ENCODE data around the gene DEFB112. TPM values are rescaled to one million over a fixed set of nuclear protein-coding genes. Genes with fewer than 3 reads are reported as not detected.

DEFB112 gene
- polyA plus RNA-seq, 3 donors: not detected

GRCh38 chr6:50021894-50022293 is 27.8 kb downstream of the DEFB112 start, which contains the start of gene DEFB110:
Gene DEFB110, minus strand, starts transcription at chr6:50021994. Its CDS starts 59 bp downstream, at chr6:50021935.
- DNase-seq (ENCODE audit: extremely low read depth in 1 of 11, low read depth in 9 of 11, low spot score in 4 of 11): no peak

GRCh38 chr6:50007819-50008218 is 41.9 kb downstream of the DEFB112 start:
- no peak for DNase-seq (ENCODE audit: extremely low read depth in 1 of 11, low read depth in 9 of 11, low spot score in 4 of 11)

GRCh38 chr6:50003139-50003538 is 46.6 kb downstream of the DEFB112 start:
- no peak for DNase-seq (ENCODE audit: extremely low read depth in 1 of 11, low read depth in 9 of 11, low spot score in 4 of 11)

- DNase-seq (ENCODE audit: extremely low read depth in 1 of 11, low read depth in 9 of 11, low spot score in 4 of 11): no peak
Measured at GRCh38 chr6:49995278-49995677, 54.5 kb downstream of the DEFB112 start.

Other genes starting within 250 kb of the DEFB112 start
- not detected for gene CRISP1, start 183.4 kb downstream of the DEFB112 start, polyA plus RNA-seq (ENCODE audit: insufficient read length in 3 of 3)
- gene DEFB114, start 85.8 kb downstream of the DEFB112 start, polyA plus RNA-seq (ENCODE audit: insufficient read length in 3 of 3): not detected
- not detected for gene DEFB113, start 80.3 kb downstream of the DEFB112 start, polyA plus RNA-seq (ENCODE audit: insufficient read length in 3 of 3)
- gene DEFB110, start 27.9 kb downstream of the DEFB112 start, polyA plus RNA-seq (ENCODE audit: insufficient read length in 3 of 3): not detected

Data from renal cortex interstitium (tissue), 11 donors.